Endothelial cell of umbilical vein (primary cell): Measurements from ENCODE around the gene PAGR1. TPM values are rescaled to one million over a fixed set of nuclear protein-coding genes. Genes with fewer than 3 reads are reported as not detected.
A peak's percentile ranks its signal among the peaks of the same experiment; 100 is the strongest.

ENCODE experiments used
- BruUV-seq: library from RNA; stranded (reverse); fragments of 400-500 nt; replicated peaks from 2 replicates; lab custom pipeline; 2021; lab: Mats Ljungman, UMichigan
- CTCF ChIA-PET: fragments of 300-600, 350-600 bp; sonication (Branson Sonifier 250); formaldehyde crosslinking; loops from one replicate; lab custom pipeline; 2021; ENCODE audit warnings: antibody characterized with exemption, inconsistent platforms; lab: Charles Lee
- POLR2A ChIA-PET: fragments of 300-600, 350-600 bp; sonication (Branson Sonifier 250); formaldehyde crosslinking; loops from one replicate; lab custom pipeline; 2021; ENCODE audit warnings: antibody characterized with exemption, inconsistent platforms; lab: Charles Lee
- DNase-seq: peaks from one replicate; pipeline ENCODE4 v3.0.0-alpha.2; 2011; ENCODE audit warnings: low read depth, low spot score
- FAIRE-seq: peaks from 2 replicates; lab custom pipeline; 2011; peaks lifted over from hg19 to GRCh38; lab: Jason Lieb, UNC
- H2AFZ ChIP-seq: 2 replicates; pipeline ENCODE4 v1.6.0; 2012; ENCODE audit warnings: low read depth, low read length, control low read depth, inconsistent platforms
- H3K27ac ChIP-seq: 2 replicates; pipeline ENCODE4 v1.5.1; 2011; ENCODE audit warnings: low read depth, mild to moderate bottlenecking, control low read depth, low read length, moderate library complexity; ENCODE audit not compliant: insufficient read depth
- H3K27me3 ChIP-seq, 2 experiments: 2 replicates each; pipeline versions ENCODE4 v1.6.0 to v1.6.1; 2011; ENCODE audit warnings: low read length in 2 of 2, mixed read lengths in 1 of 2; ENCODE audit not compliant: control insufficient read depth in 2 of 2, insufficient read depth in 2 of 2
- H3K36me3 ChIP-seq, 2 experiments: 2 replicates in 1 of 2; 3 replicates in 1 of 2; pipeline ENCODE4 v1.5.1; 2011; ENCODE audit warnings: low read length in 2 of 2, mild to moderate bottlenecking in 1 of 2, moderate library complexity in 1 of 2; ENCODE audit not compliant: control insufficient read depth in 2 of 2, insufficient read depth in 2 of 2; ENCODE audit errors: extremely low read depth in 1 of 2
- H3K4me1 ChIP-seq: 3 replicates; pipeline ENCODE4 v1.5.1; 2011; ENCODE audit warnings: mild to moderate bottlenecking, low read length; ENCODE audit not compliant: control insufficient read depth, insufficient read depth; ENCODE audit errors: extremely low read depth
- H3K4me2 ChIP-seq: 2 replicates; pipeline ENCODE4 v1.6.1; 2011; ENCODE audit warnings: low read length, control low read depth, mixed read lengths; ENCODE audit not compliant: insufficient read depth
- H3K4me3 ChIP-seq, 3 experiments: fragments of 200-600 bp in 1 of 3; sonication (generic), shearing (Covaris generic) in 1 of 3; replicated peaks in 1 of 3; 2 replicates each; pipeline ENCODE4 v1.5.1; 2011 to 2016; ENCODE audit warnings: control low read depth in 3 of 3, low read length in 3 of 3, mild to moderate bottlenecking in 2 of 3, inconsistent platforms in 1 of 3, low read depth in 1 of 3, moderate library complexity in 1 of 3; ENCODE audit not compliant: insufficient read depth in 1 of 3
- H3K79me2 ChIP-seq: 2 replicates; pipeline ENCODE4 v1.6.0; 2012; ENCODE audit warnings: low read length, inconsistent platforms; ENCODE audit not compliant: control insufficient read depth, insufficient read depth
- H3K9ac ChIP-seq: replicated peaks from 2 replicates; pipeline ENCODE3; 2011; ENCODE audit warnings: low read length, control low read depth; ENCODE audit not compliant: insufficient read depth; ENCODE audit errors: extremely low read depth
- H3K9me1 ChIP-seq: replicated peaks from 3 replicates; pipeline ENCODE4 v1.6.0; 2011; ENCODE audit warnings: mild to moderate bottlenecking, low read length; ENCODE audit not compliant: control insufficient read depth, insufficient read depth; ENCODE audit errors: extremely low read depth
- H3K9me3 ChIP-seq: replicated peaks from 2 replicates; pipeline ENCODE4 v1.5.1; 2012; ENCODE audit warnings: low read length, inconsistent platforms; ENCODE audit not compliant: control insufficient read depth, insufficient read depth
- H4K20me1 ChIP-seq: replicated peaks from 2 replicates; pipeline ENCODE3; 2011; ENCODE audit warnings: mild to moderate bottlenecking, low read length; ENCODE audit not compliant: control insufficient read depth, insufficient read depth; ENCODE audit errors: extremely low read depth
- CTCF ChIP-seq, 2 donors: IDR thresholded peaks; 1 replicate in 1 of 2; 2 replicates in 1 of 2; pipeline ENCODE4 v1.5.1; 2011; ENCODE audit warnings: low read length in 2 of 2, mild to moderate bottlenecking in 2 of 2, moderate library complexity in 2 of 2, control low read depth in 1 of 2, inconsistent platforms in 1 of 2, low read depth in 1 of 2; ENCODE audit not compliant: insufficient read depth in 1 of 2; ENCODE audit errors: extremely low read depth in 1 of 2
- EZH2 ChIP-seq: IDR thresholded peaks from 2 replicates; pipeline ENCODE4 v1.6.1; 2012; ENCODE audit warnings: borderline replicate concordance, low read depth, mild to moderate bottlenecking, moderate library complexity, low read length, inconsistent platforms; ENCODE audit not compliant: severe bottlenecking
- FOS ChIP-seq: IDR thresholded peaks from 2 replicates; pipeline ENCODE4 v1.6.1; 2011; ENCODE audit warnings: mild to moderate bottlenecking, low read length, moderate library complexity, borderline replicate concordance; ENCODE audit not compliant: insufficient read depth
- GATA2 ChIP-seq: IDR thresholded peaks from 2 replicates; pipeline ENCODE4 v1.7.0; 2011; ENCODE audit warnings: low read depth, mild to moderate bottlenecking, moderate library complexity, mixed read lengths, low read length; ENCODE audit not compliant: insufficient read length, insufficient read depth
- MYC ChIP-seq: IDR thresholded peaks from one replicate; pipeline ENCODE4 v1.6.1; 2011; ENCODE audit warnings: mild to moderate bottlenecking, low read depth, low read length
- POLR2A ChIP-seq: IDR thresholded peaks from 2 replicates; pipeline ENCODE4 v1.6.1; 2012; ENCODE audit warnings: low read depth, mild to moderate bottlenecking, control low read depth, low read length
- dilution Hi-C: fragments of 300-500 bp; cut with MboI; formaldehyde crosslinking; loops from one replicate; pipeline ENCODE4 v1.15.0; 2019; ENCODE audit warnings: low sequenced_read_pairs; ENCODE audit not compliant: extremely low pct_ligation_motif_present
- intact Hi-C: fragments of 100-400 bp; cut with micrococcal nuclease; formaldehyde crosslinking; loops from one replicate; pipeline ENCODE4 v1.10.0; 2022
- polyA plus RNA-seq, 4 experiments: library from polyadenylated mRNA; depleted of rRNA in 3 of 4; stranded (reverse) in 3 of 4; unstranded in 1 of 4; fragments of >200 nt; gene quantifications; 2 replicates each; pipeline versions ENCODE4 v1.2.1 to v1.2.3, GENCODE V29; 2011 to 2012; ENCODE audit warnings: missing spikeins in 1 of 4
- total RNA-seq: library from RNA; stranded (reverse); gene quantifications from 2 replicates; pipeline ENCODE4 v1.2.3, GENCODE V29; 2021

Gene PAGR1
- total and polyA plus RNA-seq, 2 donors (not counting 3 experiments of a cell fraction or from before 2014, with no cell fraction given): 15.9 to 26.3 TPM

- Histone ChIP-seq H3K4me3 (peak overlapping the region; percentile 65 to 85 (median 81)), H3K27me3 (no peaks in the 10 kb centered on the region), H3K36me3 (peaks cover 0 to 5% of the 10 kb centered on the region in 2 experiments), H3K4me2 (peak overlapping the region; percentile 48), H2AFZ (peak overlapping the region; percentile 52), H3K79me2 (peaks cover 22% of the 10 kb centered on the region), H3K9ac (peak overlapping the region; percentile 53), H4K20me1 (no peaks in the 10 kb centered on the region), H3K9me1 (no peaks in the 10 kb centered on the region), H3K9me3 (no peaks in the 10 kb centered on the region), H3K27ac (peak overlapping the region; percentile 27), H3K4me1 (peaks cover 37% of the 10 kb centered on the region)
- TF ChIP-seq GATA2 (no peak), EZH2 (no peak), FOS (no peak), CTCF (IDR thresholded peaks at IDR 0.05; ENCODE audit: extremely low read depth in 1 of 2, insufficient read depth in 1 of 2, low read depth in 1 of 2, low read length in 2 of 2) (peak in 1 of 2 donors; percentile 21), POLR2A (peak; percentile 39), MYC (peak; percentile 19)
- ChIA-PET CTCF (interaction anchor here (0.6 to 8.2 kb wide), 12 partner anchors 9 to 215 kb away, joined by 3 to 140 read pairs (median 6); partner anchors contain the start of gene KIF22), POLR2A (no interaction called here)
- intact Hi-C loops (loop anchor here (1.0 kb wide), 3 partner anchors 7 to 88 kb away; partner anchors contain the start of gene KIF22), dilution Hi-C loops (no loop called here)
- FAIRE-seq (peak; percentile 77), DNase-seq (peak; percentile 56)
- BruUV-seq: no TSS peak
Measured at GRCh38 chr16:29816694-29817441, 916 bp downstream of the PAGR1 start.
